NCI-H69 (cell line): Measurements from ENCODE around the gene BRINP3.
"Not testable (repeated sequence)": the region's sequence is repeated elsewhere in the genome, so short reads cannot be mapped to it uniquely, and the experiment has no call there.

Experiments used
- DNase-seq: peaks from one replicate; lab custom pipeline; 2025; lab: John Stamatoyannopoulos, UW

BRINP3 gene

DNA sequence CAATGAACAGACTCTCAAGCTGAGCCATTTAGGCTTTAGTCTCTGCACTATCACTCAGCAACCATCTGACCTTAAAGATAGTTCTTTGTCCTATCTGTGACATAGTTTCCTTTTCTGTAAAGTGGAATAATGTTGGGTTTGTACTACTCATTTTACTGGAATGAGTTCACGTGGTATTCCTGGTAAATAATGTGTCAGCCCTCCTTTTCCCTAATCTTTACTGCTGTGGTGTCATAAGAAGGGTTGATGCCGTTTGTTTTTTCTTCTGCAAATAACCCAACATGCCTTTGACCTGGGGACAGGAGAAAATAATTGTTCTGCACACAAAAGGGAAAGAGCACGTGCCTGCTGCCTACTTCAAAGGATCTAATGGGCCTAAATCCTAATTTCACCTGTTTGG is 297.8 kb downstream of the BRINP3 start:
- peak; percentile 70 for DNase-seq

DNA sequence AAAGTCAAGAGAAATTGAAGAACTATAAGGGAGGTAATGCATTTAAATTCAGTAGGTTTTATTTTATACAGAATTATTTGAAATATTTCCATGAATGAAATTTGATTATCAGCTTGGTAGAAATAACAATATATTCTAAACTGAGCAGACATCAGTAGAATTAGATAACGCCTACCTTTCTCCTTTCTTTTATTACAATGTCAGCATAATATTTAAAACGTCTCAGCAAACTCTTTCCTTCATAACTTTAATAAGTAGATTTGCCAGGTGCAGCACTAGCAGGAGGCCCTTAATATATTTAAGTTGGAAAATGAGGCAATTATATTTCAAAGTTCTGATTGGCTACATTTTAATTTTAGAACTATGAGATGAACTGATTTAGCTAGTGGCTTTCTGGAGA is 298.8 kb downstream of the BRINP3 start:
- DNase-seq = no peak

GRCh38 chr1:190177555-190177954 is 300.1 kb downstream of the BRINP3 start:
- DNase-seq = no peak

DNA sequence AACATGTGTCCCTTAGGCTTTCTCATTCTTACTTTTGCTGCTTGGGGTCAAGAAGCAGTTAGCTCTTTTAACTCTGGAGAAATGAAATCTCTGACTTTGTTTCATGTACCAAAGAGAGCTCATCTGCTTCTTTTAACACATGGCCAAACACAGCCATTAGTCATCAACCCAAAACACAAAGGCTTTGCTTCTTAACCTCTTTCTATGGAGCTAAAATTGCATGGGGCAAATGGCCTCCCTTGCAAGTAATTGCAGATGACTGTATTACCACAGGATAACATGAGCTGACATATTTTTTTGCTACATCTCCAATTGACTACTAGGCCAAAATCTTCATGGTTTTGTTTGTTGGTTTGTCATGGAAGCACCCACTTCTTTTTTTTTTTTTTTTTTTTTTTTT is 300.9 kb downstream of the BRINP3 start:
- peak; percentile 41 for DNase-seq

- no peak for DNase-seq
These were observed 302.3 kb downstream of the BRINP3 start for GRCh38 chr1:190175320-190175719.

DNA sequence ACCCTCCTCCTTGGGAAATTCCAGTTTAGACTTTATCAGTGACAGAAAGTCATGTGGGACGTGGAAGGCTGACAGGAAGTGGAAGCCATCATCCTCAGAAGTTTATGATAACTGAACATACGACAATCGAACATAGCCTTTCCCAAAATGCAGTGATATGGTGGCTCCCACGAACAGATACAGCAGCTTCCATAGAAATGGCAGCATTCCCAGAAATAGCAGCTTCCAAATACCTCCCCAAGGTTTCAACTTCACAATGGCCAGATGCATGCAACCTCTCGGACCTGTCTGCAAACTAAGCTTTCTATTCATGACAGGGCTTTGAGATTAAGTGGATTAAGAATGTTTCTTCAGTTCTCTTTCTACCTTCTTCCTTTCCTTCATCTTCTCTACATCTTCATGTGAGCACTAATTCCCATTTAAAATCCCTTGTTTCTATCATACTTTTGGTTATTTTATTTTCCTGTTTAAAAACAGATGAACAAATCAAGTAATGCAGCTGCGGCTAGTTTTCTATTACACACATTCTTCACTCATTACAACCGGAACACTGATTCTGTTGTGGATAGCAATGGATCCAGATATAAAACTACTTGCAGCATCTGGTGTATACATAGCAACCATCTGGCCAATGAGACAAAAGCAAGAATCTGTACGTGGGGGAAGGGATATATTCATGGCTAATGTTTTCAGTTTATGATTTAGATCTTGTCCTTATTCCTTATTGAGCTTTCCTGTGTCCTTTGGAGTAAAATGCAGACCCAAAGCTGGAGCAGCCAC is 304.8 kb downstream of the BRINP3 start:
- no peak for DNase-seq

DNA sequence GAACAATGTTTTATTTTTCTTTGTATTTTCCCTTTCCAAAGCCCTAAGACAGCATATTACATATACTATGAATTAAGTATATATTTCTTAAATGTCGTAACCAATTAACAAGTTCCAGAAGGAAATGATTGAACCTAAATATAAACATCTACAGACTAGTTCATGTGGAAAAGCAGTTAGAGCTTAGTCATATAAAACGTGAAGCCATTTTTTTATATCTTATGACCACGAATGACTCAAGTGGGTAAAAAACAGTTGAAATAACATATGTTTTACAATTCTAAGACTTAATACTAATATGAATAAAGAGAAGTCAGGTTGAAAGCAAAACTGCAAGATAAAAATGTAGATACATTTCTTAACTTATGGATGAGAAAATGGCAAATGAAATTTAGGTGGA is 307.3 kb downstream of the BRINP3 start:
- DNase-seq = no peak

DNA sequence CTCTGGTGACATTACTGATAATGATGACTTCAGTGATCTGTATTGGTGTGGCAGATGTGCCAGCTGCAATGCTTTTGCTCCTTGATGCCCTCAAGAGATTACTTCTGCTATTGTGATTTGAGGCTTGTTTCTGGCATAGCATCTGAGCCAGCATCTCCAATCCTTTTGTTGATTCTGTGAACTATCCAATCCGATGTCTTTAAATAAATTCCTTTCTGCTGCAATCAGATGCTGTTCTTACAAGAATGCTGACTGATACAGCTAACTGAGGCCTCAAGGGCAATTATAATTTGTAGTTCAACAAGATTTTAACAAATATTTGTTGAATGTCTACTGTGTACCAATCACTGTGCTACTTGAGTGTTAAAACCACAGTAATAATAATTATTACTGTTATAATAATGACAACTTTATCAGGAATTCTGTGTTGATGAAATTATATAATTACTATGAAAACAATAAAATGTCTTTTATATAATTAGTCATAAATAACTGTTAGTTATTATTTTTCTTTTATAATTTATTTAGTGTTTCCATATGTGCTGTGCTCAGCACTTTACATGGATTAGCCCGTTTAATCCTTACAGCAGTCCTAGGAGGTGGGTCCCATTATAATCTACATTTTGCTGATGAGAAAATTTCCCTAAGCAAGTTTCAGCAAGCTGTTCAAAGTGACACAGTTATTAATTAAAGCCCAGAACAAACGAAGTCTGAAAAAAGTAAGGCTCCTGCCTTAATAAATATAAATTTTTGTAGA is 308.2 kb downstream of the BRINP3 start:
- DNase-seq = peak; percentile 30

DNA sequence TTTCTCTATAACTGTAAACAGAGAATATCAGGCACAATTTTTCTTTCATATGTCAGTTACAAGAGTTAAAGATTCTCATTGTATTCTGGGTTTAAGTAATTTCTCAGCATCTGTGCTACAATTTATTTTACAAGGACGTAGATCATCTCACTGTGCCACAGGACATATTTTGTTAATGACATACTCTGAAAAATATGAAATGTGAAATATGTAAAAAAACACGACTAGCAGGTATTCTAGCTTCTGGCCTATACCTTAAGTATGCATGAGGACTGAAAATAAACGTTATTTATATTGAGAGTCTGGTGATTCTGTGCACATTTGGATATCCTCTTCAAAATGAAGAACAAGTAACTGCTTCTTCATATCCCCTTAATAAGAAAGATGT is 308.8 kb downstream of the BRINP3 start:
- no peak for DNase-seq

DNA sequence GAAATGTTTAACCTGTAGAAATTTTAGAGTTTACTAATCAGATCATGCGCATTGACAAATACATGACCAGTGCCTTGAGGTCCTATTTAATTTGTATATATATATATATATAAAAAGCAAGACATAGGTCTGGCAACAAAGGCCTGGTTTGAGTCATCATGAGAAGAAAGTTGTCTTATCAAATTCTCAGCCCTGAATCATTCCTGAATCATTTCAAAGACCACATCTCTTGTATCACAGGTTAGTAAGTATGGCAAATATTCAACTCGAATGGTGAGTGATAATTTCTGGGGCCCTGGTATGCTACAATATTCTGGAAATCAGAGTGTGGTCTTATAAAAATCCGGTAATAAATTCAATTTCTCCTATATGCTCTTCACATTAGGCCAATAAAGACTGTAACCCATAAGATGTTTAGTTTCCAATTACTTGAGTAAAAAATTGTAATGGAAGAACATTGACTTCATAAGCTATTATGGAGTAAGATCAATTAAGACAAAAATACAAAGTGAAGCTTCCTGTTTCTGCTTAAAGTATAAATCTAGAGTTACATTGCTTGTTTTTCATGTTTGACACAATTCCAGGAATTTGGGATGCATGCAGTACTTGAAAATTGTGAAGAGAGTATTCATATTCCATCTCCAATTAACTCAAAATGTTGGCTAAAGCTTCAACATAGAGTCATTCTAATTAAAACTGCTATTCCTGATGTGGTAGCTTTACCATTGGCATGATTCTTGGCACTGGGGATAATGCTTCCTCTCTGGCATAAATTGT is 309.4 kb downstream of the BRINP3 start:
- no peak for DNase-seq

DNA sequence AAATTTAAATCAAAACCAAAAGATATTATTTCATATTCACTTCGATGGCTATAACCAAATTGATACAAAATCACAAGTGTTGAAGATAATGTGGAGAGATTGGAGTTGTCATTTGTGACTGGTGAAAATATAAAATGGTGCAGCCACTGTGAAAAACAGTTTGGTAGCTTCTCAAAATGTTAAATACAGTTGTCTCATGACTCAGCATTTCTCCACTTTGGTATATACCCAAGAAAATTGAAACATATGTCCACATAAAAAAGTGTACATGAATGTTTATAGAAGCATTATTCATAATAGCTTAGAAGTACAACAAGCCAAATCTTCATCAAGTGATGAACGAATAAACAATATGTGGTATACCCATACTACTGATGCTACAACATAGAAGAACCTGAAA is 318.5 kb downstream of the BRINP3 start:
- DNase-seq = no peak

DNA sequence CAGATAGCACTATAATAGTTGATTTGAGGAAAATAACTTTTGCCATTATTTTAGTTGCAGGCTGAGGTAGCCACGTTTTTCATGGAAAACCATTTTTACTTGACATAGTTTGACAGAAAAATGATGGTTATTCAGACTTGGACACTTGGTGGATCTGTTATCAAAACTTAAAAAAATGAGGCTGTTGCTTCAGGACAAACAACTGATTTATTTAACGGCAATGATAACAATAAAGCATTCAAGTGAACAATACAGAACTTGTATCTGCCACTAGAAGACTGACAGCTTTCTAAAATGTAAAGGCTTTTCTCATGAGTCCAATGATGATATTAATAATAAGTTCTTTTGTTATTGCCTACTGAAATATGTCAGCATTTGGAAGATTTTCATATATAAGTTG is 322.9 kb downstream of the BRINP3 start:
- DNase-seq = no peak

DNA sequence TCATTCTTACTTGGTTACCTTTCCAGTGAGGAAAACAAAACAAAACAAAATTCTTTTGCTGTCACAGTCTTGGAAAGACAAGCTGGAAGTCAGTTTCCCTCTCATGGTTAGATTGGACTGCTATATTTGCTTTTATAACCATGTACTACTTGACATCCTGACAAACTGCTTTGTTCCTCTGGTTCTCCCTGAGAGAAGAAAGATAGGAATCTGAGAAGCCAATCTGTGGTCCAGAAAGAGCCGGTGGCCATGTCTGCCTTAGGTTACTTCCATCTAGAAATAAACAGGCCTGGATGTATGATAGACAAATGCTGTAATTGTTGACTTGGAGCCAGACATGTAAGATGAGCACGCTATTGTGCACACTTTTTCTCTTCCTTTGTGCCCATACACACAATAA is 330.0 kb downstream of the BRINP3 start:
- DNase-seq = no peak

GRCh38 chr1:190144650-190145049 is 333.0 kb downstream of the BRINP3 start:
- no peak for DNase-seq

DNA sequence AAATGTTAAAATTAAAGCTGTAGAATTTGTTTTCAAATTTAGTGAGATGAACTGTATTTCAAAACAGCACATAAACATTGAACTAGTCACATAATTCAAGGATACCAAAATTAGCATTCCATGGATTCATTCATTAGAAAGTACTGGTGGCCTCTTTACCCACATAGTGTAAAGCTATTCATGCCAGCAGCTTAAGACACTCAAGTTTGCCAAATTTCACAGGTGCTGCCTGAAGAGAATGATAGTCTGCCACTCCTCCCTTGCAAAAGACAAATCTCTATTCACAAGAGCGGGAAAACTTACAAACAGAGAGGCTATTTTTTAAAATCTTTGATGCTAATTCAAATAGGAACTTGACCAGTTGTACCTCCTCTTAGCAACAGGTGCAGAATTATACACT is 337.0 kb downstream of the BRINP3 start:
- no peak for DNase-seq

DNA sequence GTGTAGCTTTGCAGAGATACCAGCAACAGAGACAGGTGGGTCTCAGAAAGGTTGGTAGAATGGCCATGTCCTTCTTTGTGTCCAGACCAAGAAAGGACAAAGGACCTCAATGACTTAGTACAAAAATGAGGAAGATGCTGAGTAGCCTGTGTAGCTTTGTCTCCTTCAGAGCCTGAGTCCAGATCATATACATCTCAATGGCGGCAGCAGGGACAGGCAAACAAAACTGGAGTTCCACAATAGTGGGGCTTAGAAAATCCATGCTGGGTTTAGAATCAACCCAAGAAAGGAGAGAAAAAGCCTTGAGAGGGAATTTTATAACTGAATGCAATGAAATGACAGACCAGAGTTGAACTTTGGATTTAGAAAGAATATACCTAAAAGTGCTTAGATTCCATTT is 339.0 kb downstream of the BRINP3 start:
- no peak for DNase-seq

GRCh38 chr1:190138266-190138665 is 339.4 kb downstream of the BRINP3 start:
- no peak for DNase-seq

GRCh38 chr1:190129366-190129765 is 348.3 kb downstream of the BRINP3 start:
- DNase-seq = peak; percentile 59

GRCh38 chr1:190126728-190127127 is 350.9 kb downstream of the BRINP3 start:
- DNase-seq = peak; percentile 74

DNA sequence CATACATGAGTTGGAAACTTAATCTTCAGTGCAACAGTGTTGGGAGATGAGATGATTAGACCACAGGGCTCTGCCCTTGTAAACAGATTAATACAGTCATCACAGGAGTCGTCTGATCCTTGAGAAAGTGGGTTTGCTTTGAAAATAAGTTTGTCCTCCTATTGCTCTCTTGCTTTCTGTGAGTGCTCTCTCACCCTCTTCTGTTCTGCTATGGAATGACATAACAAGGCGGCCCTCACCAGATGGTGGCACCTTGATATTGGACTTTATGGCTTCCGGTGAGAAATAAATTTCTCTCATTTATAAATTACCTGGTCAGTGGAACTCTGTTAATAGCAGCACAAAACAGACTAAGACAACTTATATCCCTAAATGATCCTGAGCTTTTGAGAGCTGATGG is 353.6 kb downstream of the BRINP3 start:
- peak; percentile 64 for DNase-seq

DNA sequence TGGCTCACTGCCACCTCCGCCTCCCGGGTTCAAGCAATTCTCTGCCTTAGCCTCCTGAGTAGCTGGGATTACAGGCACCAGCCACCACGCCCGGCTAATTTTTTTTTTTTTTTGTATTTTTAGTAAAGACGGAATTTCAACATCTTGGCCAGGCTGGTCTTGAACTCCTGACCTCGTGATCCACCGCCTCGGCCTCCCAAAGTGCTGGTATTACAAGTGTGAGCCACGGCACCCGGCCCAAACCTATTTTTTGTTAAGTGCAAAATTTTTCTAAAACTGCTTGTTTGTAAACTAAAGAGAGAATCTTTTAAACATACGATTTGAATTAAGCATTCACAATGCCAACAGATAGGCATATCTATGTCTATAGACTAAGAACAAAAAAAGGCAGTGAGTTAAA is 357.1 kb downstream of the BRINP3 start:
- DNase-seq = not testable (repeated sequence)

DNA sequence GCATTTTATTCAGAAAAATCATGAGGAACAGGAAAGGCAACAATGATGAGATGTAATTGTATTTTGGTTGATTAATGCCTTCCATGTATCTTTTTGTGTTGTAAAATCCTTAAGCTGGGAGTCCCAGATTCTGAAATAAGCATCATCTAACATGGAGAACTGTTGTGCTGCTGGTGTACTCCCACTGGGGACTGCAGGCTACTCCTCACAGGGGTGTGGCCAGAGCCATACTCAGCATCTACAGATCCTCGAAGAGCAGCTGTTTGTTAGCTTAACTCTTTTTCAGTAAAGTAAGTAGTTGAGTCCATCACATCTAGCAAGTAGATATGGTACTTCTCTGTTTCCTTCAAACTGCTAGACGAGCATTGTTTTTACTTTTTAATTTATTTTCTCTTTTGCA is 358.0 kb downstream of the BRINP3 start:
- peak; percentile 53 for DNase-seq

DNA sequence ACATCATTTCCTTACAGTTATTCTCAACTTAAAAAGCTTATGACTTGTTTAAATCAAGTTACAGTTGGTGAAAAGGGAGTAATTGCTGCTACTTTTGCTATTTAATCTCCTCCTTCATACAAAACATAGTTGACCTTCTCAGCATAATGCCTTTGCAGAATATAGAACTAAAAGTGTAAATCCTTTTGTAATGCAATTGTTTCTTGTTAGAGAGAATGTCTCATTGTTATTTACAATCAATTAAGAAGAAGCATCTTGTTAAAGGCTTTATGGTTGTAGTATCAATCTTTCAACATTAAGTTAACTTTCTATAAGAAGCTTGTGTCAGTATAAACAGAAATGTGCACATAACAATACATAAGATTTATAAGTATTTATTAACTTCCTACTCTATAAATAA is 360.7 kb downstream of the BRINP3 start:
- no peak for DNase-seq
